Upper lobe of right lung (tissue), 1 donor: ENCODE measurements around the gene RTP1. TPM values are rescaled to one million over a fixed set of nuclear protein-coding genes. Genes with fewer than 3 reads are reported as not detected.

ENCODE experiments used
- ATAC-seq: fragments of 200-7000 bp; cut with Tn5 transposase; one replicate; pipeline ENCODE4 v1.9.1; 2020; ENCODE audit warnings: mild to moderate bottlenecking, moderate library complexity
- DNase-seq: peaks from one replicate; pipeline ENCODE4 v3.0.0-alpha.2; 2020
- H3K27ac ChIP-seq: fragments of 200-600 bp; one replicate; pipeline ENCODE4 v1.8.0; 2022
- H3K27me3 ChIP-seq: fragments of 200-600 bp; one replicate; pipeline ENCODE4 v1.8.0; 2022; ENCODE audit warnings: mild to moderate bottlenecking
- H3K36me3 ChIP-seq: fragments of 200-600 bp; one replicate; pipeline ENCODE4 v1.8.0; 2022
- H3K4me1 ChIP-seq: fragments of 200-600 bp; one replicate; pipeline ENCODE4 v1.8.0; 2022
- H3K4me3 ChIP-seq: fragments of 200-600 bp; one replicate; pipeline ENCODE4 v1.8.0; 2022; ENCODE audit warnings: mild to moderate bottlenecking
- H3K9me3 ChIP-seq: fragments of 200-600 bp; one replicate; pipeline ENCODE4 v1.8.0; 2022
- CTCF ChIP-seq: fragments of 200-600 bp; IDR thresholded peaks from one replicate; pipeline ENCODE4 v1.8.0; 2022; ENCODE audit warnings: antibody characterized with exemption
- intact Hi-C: fragments of 100-400 bp; cut with DNase I; formaldehyde crosslinking; loops from one replicate; pipeline ENCODE4 v1.11.0; 2022
- total RNA-seq: library from RNA; stranded (reverse); fragmentation: NEBNext Ultra II Directional; extraction: Animal tissue kit (Norgen Biotek cat#: 25700); gene quantifications from one replicate; pipeline ENCODE4 v1.2.1, GENCODE V29; 2021
- donor health status: DM: no; HTN: yes; CAD: no; lungs with severe emphysema.

The RTP1 gene
- total RNA-seq, 1 donor from 2014 or later: not detected

GRCh38 chr3:187242435-187242834, 45.1 kb downstream of the RTP1 start:
- Histone ChIP-seq H3K27ac (no peak overlapping the region), H3K4me1 (no peaks in the 10 kb centered on the region), H3K4me3 (no peak overlapping the region), H3K36me3 (no peaks in the 10 kb centered on the region), H3K9me3 (no peaks in the 10 kb centered on the region), H3K27me3 (no peaks in the 10 kb centered on the region)
- ATAC-seq: no peak
- TF ChIP-seq CTCF: no peak
- intact Hi-C loops: no loop called here
- no peak for DNase-seq

- intact Hi-C loops: no loop called here
- no peak for ATAC-seq
- H3K4me1 ChIP-seq: no peaks in the 10 kb centered on the region
- no peaks in the 10 kb centered on the region for H3K9me3 ChIP-seq
- H3K27ac ChIP-seq: no peak overlapping the region
- no peak for DNase-seq
- H3K27me3 ChIP-seq: no peaks in the 10 kb centered on the region
- H3K36me3 ChIP-seq: no peaks in the 10 kb centered on the region
- no peak overlapping the region for H3K4me3 ChIP-seq
- TF ChIP-seq CTCF: no peak
Measured at GRCh38 chr3:187242900-187243299, 45.6 kb downstream of the RTP1 start.

- no peak overlapping the region for H3K27ac ChIP-seq
- intact Hi-C loops: no loop called here
- no peak for ATAC-seq
Measured at GRCh38 chr3:187243933-187244524, 46.7 kb downstream of the RTP1 start.

GRCh38 chr3:187247398-187247797, 50.1 kb downstream of the RTP1 start:
- DNase-seq (no peak), ATAC-seq (no peak)
- no peak for TF ChIP-seq CTCF
- Histone ChIP-seq H3K27me3 (no peaks in the 10 kb centered on the region), H3K27ac (no peak overlapping the region), H3K4me1 (no peaks in the 10 kb centered on the region), H3K36me3 (no peaks in the 10 kb centered on the region), H3K9me3 (no peaks in the 10 kb centered on the region), H3K4me3 (no peak overlapping the region)
- intact Hi-C loops: no loop called here

More at GRCh38 chr3:187243933-187244524, 46.7 kb downstream of the RTP1 start:
- no peaks in the 10 kb centered on the region for H3K4me1 ChIP-seq
- no peaks in the 10 kb centered on the region for H3K36me3 ChIP-seq
- no peaks in the 10 kb centered on the region for H3K9me3 ChIP-seq
- no peak for TF ChIP-seq CTCF
- H3K4me3 ChIP-seq: no peak overlapping the region
- no peak for DNase-seq
- H3K27me3 ChIP-seq: no peaks in the 10 kb centered on the region

Other genes starting within 250 kb of the RTP1 start
- 3.9 TPM for gene RPL39L, start 58.0 kb upstream of the RTP1 start, total RNA-seq
- 5.9 TPM for gene MASP1, start 94.3 kb downstream of the RTP1 start, total RNA-seq
- gene RTP4, start 170.9 kb downstream of the RTP1 start, total RNA-seq: 5.6 TPM